Large intestine (tissue), 3 donors: ENCODE results near the gene GFPT1. TPM values are rescaled to one million over a fixed set of nuclear protein-coding genes. Genes with fewer than 3 reads are reported as not detected.

Source experiments
- DNase-seq, 2 donors: peaks; one replicate each; pipeline versions ENCODE4 v3.0.0 to v3.0.0-alpha.2; 2013
- H3K27ac ChIP-seq: one replicate; pipeline ENCODE4 v1.5.1; 2013; ENCODE audit warnings: low read length
- H3K27me3 ChIP-seq: 2 replicates; pipeline ENCODE4 v1.6.1; 2013; ENCODE audit warnings: low read length; ENCODE audit not compliant: control insufficient read depth, insufficient read depth
- H3K36me3 ChIP-seq: 2 replicates; pipeline ENCODE4 v1.6.1; 2013; ENCODE audit warnings: low read length; ENCODE audit not compliant: control insufficient read depth, insufficient read depth
- H3K4me1 ChIP-seq: one replicate; pipeline ENCODE4 v1.6.1; 2013; ENCODE audit warnings: low read length; ENCODE audit not compliant: control insufficient read depth, insufficient read depth
- H3K4me3 ChIP-seq: one replicate; pipeline ENCODE4 v1.5.1; 2013; ENCODE audit warnings: low read length
- H3K9me3 ChIP-seq: one replicate; pipeline ENCODE4 v1.6.1; 2013; ENCODE audit warnings: mild to moderate bottlenecking, low read depth, low read length, moderate library complexity; ENCODE audit not compliant: control insufficient read depth
- WGBS: methylation state at CpG from one replicate; pipeline ENCODE4 v1.1.5; 2013; ENCODE audit warnings: low lambda C conversion rate; ENCODE audit not compliant: insufficient coverage; 5-methylcytosine and 5-hydroxymethylcytosine counted together
- polyA plus RNA-seq: library from polyadenylated mRNA; unstranded; fragments of 120-200 nt; gene quantifications from one replicate; pipeline ENCODE4 v1.2.1, GENCODE V29; 2013

Gene GFPT1
- polyA plus RNA-seq, 1 donor, result 46.4 TPM

DNA sequence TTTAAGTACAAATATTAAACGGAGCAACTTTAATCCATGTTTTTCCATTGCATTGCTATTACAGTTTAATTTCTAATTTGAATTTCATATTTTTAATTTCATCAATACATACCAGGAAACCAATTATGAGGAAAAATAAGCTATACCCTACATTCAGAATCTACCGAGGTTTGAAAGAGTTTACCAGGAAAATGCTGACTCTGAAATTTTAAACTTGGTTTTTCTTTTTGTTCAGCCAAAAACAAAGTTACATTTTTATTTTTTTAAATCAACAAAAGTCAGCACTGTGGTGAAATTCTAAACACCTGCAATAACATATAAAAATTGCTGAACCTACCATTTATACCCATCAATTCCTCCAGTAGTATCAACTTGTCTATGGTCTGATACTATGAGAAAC, 53.7 kb downstream of the GFPT1 start:
- Histone ChIP-seq H3K9me3 (no peaks in the 10 kb centered on the region), H3K36me3 (peaks cover 59% of the 10 kb centered on the region), H3K27me3 (no peaks in the 10 kb centered on the region), H3K27ac (no peak overlapping the region), H3K4me3 (no peak overlapping the region), H3K4me1 (no peaks in the 10 kb centered on the region)
- DNase-seq, result no peak
- WGBS, result 95% methylated on average over 2 of the region's 2 CpGs

DNA sequence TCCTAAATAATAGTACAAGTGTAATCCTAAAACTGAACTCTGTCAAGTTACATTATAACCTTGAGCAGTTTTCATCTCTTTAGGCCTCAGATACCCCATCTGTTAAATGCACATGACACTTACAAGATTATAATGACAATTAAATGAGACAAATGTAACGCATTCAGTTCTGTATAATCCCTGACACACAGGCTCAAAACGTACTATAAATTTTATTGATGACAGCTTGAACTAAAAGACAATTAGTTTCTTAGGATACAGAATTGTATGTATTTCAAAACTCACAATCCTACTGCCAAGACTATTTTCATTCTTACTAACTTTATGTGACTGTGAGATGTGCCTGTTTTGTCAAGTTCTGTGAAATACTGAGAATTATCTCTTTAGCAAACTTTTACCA, 56.2 kb downstream of the GFPT1 start:
- Histone ChIP-seq H3K27ac (no peak overlapping the region), H3K27me3 (no peaks in the 10 kb centered on the region), H3K9me3 (no peaks in the 10 kb centered on the region), H3K4me3 (no peak overlapping the region), H3K4me1 (no peaks in the 10 kb centered on the region), H3K36me3 (peaks cover 64% of the 10 kb centered on the region)
- 83% methylated on average over 2 of the region's 2 CpGs for WGBS
- no peak for DNase-seq

DNA sequence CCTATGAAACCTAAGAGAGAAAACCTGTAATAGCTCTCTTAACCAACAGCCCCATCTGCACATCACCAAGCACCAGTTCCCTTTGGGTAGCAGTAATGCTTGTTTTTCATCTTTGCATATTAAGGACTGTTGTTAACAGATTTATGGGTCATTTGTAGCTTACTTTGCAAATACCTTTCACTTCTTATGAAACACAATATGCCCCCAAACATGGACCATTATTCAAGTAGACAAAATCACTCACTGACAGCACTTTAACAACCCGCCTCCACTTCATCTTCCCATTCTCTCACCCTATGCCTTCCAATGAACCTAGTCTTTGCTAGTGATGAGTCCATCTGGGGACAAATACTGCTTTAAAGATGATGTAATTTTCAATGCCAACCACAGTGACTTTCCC, 64.4 kb downstream of the GFPT1 start:
- no peaks in the 10 kb centered on the region for H3K4me1 ChIP-seq
- WGBS, result no CpG with 5 or more reads among the region's 1 CpG
- no peak for DNase-seq
- no peaks in the 10 kb centered on the region for H3K9me3 ChIP-seq
- H3K27me3 ChIP-seq, result no peaks in the 10 kb centered on the region
- H3K4me3 ChIP-seq, result no peak overlapping the region
- peaks cover 30% of the 10 kb centered on the region for H3K36me3 ChIP-seq
- H3K27ac ChIP-seq, result no peak overlapping the region

DNA sequence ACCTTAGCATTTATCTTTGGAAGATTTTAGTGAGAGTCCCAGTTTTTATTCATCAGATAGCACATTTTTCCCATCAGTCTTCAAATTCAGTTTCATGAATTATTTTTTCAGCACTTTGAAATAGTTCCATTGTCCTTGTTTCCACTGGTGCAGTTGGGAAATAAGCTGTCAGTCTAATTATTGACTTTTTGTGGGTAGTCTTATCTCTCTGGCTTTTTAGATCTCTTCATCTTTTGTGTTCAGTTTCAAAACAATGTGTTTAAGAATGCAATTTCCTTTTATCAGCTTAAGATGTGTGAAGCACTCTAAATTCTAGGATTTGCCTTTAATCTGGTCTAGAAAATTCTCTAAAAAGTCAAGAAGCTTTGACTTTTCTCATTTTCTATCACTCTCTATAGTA, 70.5 kb downstream of the GFPT1 start:
- Histone ChIP-seq H3K4me3 (no peak overlapping the region), H3K4me1 (no peaks in the 10 kb centered on the region), H3K27me3 (no peaks in the 10 kb centered on the region), H3K36me3 (peaks cover 10% of the 10 kb centered on the region), H3K9me3 (no peaks in the 10 kb centered on the region), H3K27ac (no peak overlapping the region)
- no peak for DNase-seq

DNA sequence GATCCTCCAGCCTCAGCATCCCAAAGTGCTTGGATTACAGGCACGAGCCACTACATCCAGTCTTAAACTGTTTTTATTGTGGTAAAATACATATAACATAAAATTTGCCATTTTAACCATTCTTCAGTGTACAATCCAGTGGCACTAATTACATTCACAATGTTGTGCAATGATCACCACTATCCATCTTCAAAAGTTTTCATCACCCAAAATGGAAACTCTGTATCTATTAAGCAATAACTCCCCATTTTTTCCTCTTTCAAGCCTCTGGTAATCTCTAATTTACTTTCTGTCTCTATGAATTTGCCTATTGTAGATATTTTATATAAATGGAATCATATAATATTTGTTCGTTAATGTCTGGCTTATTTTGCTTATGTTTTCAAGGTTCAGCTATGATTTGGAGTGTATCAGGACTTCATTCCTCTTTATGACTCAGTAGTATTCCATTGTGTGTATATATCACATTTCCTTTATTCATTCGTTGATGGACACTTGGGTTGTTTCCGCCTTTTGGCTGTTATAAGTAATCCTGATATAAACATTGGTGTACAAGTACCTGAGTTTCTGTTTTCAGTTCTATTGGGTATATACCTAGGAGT, 71.8 kb downstream of the GFPT1 start:
- H3K27me3 ChIP-seq, result no peaks in the 10 kb centered on the region
- H3K4me1 ChIP-seq, result peaks cover 5% of the 10 kb centered on the region
- H3K9me3 ChIP-seq, result no peaks in the 10 kb centered on the region
- no peak overlapping the region for H3K4me3 ChIP-seq
- DNase-seq, result no peak
- WGBS, result 100% methylated on average over 1 of the region's 4 CpGs
- peaks cover 7% of the 10 kb centered on the region for H3K36me3 ChIP-seq
- H3K27ac ChIP-seq, result no peak overlapping the region

DNA sequence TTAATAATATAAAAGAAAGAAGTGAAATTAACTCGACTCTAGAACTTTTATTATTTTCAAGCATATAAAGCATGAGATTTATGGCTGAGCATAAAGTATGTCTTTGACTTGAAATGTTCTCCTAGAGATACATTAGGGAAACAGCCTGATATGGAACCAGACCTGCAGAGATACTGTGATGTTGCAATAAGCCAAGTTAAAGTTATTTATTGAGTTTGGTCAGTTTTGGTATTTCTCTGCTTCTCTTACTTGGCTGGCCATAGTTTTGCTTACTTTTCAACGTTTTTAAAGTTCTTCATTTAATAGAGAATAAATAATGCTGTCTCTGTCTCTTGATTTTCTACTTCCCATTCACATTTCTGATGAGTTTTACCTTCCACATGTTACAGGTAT, 76.0 kb downstream of the GFPT1 start:
- WGBS, result 48% methylated on average over 2 of the region's 2 CpGs
- H3K27me3 ChIP-seq, result peaks cover 9% of the 10 kb centered on the region
- peaks cover 32% of the 10 kb centered on the region for H3K4me1 ChIP-seq
- H3K36me3 ChIP-seq, result no peaks in the 10 kb centered on the region
- no peak overlapping the region for H3K27ac ChIP-seq
- peaks cover 7% of the 10 kb centered on the region for H3K9me3 ChIP-seq
- DNase-seq, result no peak
- no peak overlapping the region for H3K4me3 ChIP-seq

DNA sequence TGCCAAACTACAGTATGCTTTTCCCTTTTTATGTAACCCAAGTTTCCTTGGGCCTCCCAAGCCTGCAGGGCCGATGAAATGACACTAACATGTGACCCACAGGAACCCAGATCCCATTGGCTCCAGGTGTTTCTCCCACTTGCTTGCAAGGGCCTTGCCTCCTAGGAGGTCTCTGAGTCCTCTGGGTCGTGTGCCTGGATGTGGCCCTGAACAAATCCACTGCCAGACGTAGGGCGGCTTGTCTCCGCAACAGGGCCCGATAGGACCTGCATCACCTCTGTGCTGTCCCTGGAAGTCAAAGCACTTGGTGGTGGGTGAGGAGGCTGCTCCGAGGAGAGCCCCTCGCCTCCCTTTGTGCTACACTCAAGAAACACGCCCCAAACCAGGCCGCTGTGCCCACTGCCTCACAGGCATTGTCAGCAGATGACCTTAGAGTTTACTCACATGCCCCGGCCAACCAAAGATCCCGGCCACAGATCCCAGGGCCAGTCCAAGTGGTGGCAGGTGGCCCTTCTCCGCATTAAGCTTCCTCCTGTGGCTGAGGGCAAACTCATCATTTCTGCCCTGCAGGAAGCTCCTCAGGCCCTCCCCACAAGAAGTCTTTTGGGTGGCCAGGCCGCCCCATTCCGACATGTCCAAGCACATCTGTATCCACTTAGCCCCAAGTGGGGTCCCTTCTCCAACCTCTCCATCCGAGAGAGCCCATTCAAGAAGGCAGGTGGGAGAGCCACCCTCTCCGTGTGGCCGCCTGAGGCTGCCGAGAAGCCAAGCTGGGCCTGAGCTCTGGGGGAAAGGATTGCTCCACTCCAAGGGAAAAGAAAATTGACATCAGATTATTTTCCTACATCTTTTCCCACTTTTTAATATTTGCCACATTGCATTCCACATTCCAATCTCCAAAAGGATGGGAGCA, 76.7 kb downstream of the GFPT1 start:
- H3K27me3 ChIP-seq, result peaks cover 15% of the 10 kb centered on the region
- H3K4me1 ChIP-seq, result peaks cover 32% of the 10 kb centered on the region
- no peak overlapping the region for H3K4me3 ChIP-seq
- H3K36me3 ChIP-seq, result no peaks in the 10 kb centered on the region
- H3K9me3 ChIP-seq, result peaks cover 7% of the 10 kb centered on the region
- peak overlapping the region; percentile 90 for H3K27ac ChIP-seq
- DNase-seq, result no peak
- WGBS, result 90% methylated on average over 2 of the region's 19 CpGs

DNA sequence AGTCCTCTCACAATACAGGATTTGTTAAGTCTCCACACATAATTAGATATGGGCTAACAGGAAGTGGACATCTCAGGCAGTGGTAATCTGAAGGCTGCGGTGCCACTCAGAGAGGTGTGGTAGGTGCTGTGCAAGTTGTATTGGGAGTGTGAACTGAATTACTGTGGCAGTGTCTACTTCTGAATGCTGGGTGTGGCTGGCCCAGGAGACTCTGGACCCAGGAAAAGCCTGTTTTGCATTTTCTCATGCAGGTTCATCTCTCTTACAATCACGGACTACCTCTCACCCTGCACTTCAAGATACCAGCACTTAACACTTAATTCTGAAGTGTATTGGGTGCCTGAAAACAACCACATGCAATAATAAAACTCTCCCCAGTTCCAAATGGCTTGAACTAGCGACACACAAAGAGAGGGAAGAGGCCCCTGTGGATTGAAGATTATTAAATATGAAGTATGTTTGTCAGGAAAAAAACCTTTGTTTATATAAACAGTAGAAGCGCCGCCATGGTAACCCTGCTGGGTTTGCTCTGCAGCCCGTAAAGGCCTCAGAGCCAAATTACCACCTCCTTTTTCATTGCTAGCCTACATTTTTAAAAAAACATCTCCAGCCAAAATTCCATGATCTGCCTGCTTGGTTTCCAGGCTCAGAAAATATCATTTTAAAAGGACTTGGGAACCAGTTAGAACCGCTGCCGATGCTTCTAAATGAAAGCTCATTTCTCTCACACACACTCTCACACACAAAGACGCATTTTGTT, 77.5 kb downstream of the GFPT1 start:
- Histone ChIP-seq H3K9me3 (peaks cover 7% of the 10 kb centered on the region), H3K4me3 (no peak overlapping the region), H3K36me3 (no peaks in the 10 kb centered on the region), H3K27ac (peak overlapping the region; percentile 90), H3K27me3 (peaks cover 24% of the 10 kb centered on the region), H3K4me1 (peaks cover 32% of the 10 kb centered on the region)
- peak; percentile 83 to 88 for DNase-seq
- 80% methylated on average over 3 of the region's 9 CpGs for WGBS

DNA sequence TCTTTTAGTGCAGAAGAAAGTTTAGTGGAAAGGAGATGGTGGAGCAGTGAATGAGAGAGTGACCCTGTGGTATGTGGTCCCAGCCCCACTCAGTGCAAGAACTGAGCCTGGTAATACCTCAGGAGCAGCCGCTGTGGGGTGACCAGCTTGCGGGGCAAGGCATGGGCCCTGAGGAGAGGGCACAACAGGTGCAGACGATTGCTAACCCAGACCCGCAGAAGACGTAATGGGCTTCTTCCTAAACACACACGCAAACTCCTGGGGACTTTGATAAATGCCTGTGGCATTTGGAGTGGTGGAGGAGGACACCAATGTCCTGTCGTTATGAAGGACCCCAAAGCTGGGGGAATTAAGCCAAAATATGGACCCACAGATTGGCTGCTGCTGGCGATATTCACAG, 78.7 kb downstream of the GFPT1 start:
- WGBS, result no CpG with 5 or more reads among the region's 8 CpGs

DNA sequence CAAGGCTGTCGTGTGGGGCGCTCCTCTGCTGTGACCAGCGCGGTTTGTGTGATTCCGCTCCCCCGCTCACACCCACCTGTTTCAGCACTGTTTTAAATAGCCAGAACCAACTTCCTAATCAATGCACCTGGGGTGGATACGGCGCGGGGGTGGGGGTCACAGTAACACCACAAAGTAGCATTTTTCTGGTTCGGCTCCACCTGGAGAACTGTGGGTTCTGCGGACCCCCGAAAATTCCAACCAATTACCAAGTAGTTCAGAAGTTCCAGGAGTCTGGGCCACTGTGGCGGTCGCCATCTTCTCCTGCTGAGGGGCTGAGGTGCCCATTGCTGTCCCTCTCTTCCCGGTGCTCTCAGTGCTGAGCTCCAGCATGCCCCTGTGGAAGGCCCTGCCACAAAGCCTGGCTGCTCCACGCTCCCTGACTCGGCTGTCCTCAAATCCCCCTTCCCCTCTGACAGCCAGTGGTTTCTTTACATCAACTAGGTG, 79.4 kb downstream of the GFPT1 start:
- Histone ChIP-seq H3K36me3 (no peaks in the 10 kb centered on the region), H3K9me3 (peaks cover 7% of the 10 kb centered on the region), H3K27ac (no peak overlapping the region), H3K4me3 (peak overlapping the region; percentile 61), H3K4me1 (peaks cover 32% of the 10 kb centered on the region), H3K27me3 (peaks cover 33% of the 10 kb centered on the region)
- no CpG with 5 or more reads among the region's 17 CpGs for WGBS
- DNase-seq, result no peak

More for the DNA sequence above, 78.7 kb downstream of the GFPT1 start:
- Histone ChIP-seq H3K27me3 (peaks cover 33% of the 10 kb centered on the region), H3K27ac (no peak overlapping the region), H3K4me1 (peaks cover 32% of the 10 kb centered on the region), H3K4me3 (no peak overlapping the region), H3K9me3 (peaks cover 7% of the 10 kb centered on the region), H3K36me3 (no peaks in the 10 kb centered on the region)
- no peak for DNase-seq
